SU-DHL-6 (cell line): ENCODE results near the gene TMEM167A.
"Not testable (repeated sequence)": the region's sequence is repeated elsewhere in the genome, so short reads cannot be mapped to it uniquely, and the experiment has no call there.

Experiments used
- H2AFZ ChIP-seq: fragments of 200-600 bp; sonication (generic); 2 replicates; pipeline ENCODE4 v1.6.1; 2014; ENCODE audit warnings: low read depth, mild to moderate bottlenecking, moderate library complexity, mixed read lengths, antibody characterized with exemption, low read length; ENCODE audit not compliant: severe bottlenecking
- H3F3A ChIP-seq: fragments of 200-600 bp; shearing (Covaris generic); 2 replicates; pipeline ENCODE4 v1.6.0; 2016; ENCODE audit warnings: antibody characterized with exemption, mild to moderate bottlenecking; ENCODE audit not compliant: insufficient read depth
- H3K27ac ChIP-seq: fragments of 200-600 bp; sonication (generic); 2 replicates; pipeline ENCODE4 v1.5.1; 2016; ENCODE audit warnings: low read depth, mild to moderate bottlenecking, low read length, moderate library complexity, mixed read lengths
- H3K27me3 ChIP-seq: fragments of 200-600 bp; sonication (generic), shearing (Covaris generic); 2 replicates; pipeline ENCODE4 v1.6.0; 2014; ENCODE audit warnings: mild to moderate bottlenecking, low read length
- H3K36me3 ChIP-seq: fragments of 200-600 bp; sonication (generic); 2 replicates; pipeline ENCODE4 v1.6.1; 2014; ENCODE audit warnings: mild to moderate bottlenecking, low read length, mixed read lengths
- H3K4me2 ChIP-seq: fragments of 300-600, 200-600 bp; shearing (Covaris generic), sonication (generic); 2 replicates; pipeline ENCODE4 v1.6.0; 2014; ENCODE audit warnings: low read length, low read depth, mild to moderate bottlenecking; ENCODE audit not compliant: poor library complexity, severe bottlenecking
- H3K4me3 ChIP-seq: fragments of 200-600 bp; sonication (generic); 2 replicates; pipeline ENCODE4 v1.5.1; 2014; ENCODE audit warnings: antibody characterized with exemption, low read length, mild to moderate bottlenecking, mixed read lengths; ENCODE audit not compliant: insufficient read depth, poor library complexity, severe bottlenecking
- H3K79me2 ChIP-seq: fragments of 200-600 bp; sonication (generic); 2 replicates; pipeline ENCODE4 v1.6.1; 2014; ENCODE audit warnings: mild to moderate bottlenecking, low read length, moderate library complexity; ENCODE audit not compliant: insufficient read depth
- H3K9ac ChIP-seq: fragments of 200-600 bp; sonication (generic); 2 replicates; pipeline ENCODE4 v1.7.0; 2014; ENCODE audit warnings: mild to moderate bottlenecking, low read length
- H3K9me2 ChIP-seq: fragments of 200-600 bp; sonication (generic); replicated peaks from 2 replicates; pipeline ENCODE4 v1.6.1; 2014; ENCODE audit warnings: low read length; ENCODE audit not compliant: insufficient read depth
- H3K9me3 ChIP-seq: fragments of 200-600 bp; sonication (generic); 2 replicates; pipeline ENCODE4 v1.6.1; 2014; ENCODE audit warnings: low read length, mixed read lengths; ENCODE audit not compliant: insufficient read depth
- H4K20me1 ChIP-seq: fragments of 200-600 bp; sonication (generic); 2 replicates; pipeline ENCODE4 v1.6.1; 2014; ENCODE audit warnings: low read depth, mild to moderate bottlenecking, antibody characterized with exemption, low read length, moderate library complexity, mixed read lengths
- CTCF ChIP-seq: fragments of 200-600 bp; sonication (generic); IDR thresholded peaks from one replicate; pipeline ENCODE4 v1.5.1; 2017; ENCODE audit warnings: antibody characterized with exemption, mild to moderate bottlenecking, low read length, moderate library complexity; ENCODE audit not compliant: insufficient read depth, poor library complexity, severe bottlenecking
- EZH2phosphoT487 ChIP-seq: fragments of 200-600 bp; sonication (generic), shearing (Covaris generic); conservative IDR thresholded peaks from 2 replicates; pipeline ENCODE4 v1.6.1; 2018; ENCODE audit warnings: mild to moderate bottlenecking, antibody characterized with exemption, low read length, moderate library complexity, mixed read lengths

The TMEM167A gene

DNA sequence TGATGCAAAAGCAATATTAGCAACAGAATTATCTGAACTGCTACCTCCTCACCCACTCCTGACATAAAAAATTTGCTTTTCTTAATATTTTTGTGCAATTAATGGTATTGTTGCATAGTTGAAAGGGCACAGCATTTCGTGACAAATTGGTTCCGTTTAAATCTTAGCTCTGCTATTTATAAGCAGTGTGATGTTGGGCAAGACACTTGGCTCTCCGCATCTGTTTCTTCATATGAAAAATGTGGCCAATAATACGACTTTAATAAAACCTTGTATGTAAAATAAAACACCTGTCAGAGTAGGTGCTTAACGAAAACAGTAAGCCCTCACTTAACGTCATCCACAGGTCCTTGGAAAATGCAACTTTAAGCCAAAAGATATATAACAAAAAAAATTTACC lies 4.2 kb downstream of the TMEM167A start:
- Histone ChIP-seq H3K79me2 (peaks cover 96% of the 10 kb centered on the region), H4K20me1 (peaks cover 31% of the 10 kb centered on the region), H3K4me2 (no peak overlapping the region), H3K4me3 (no peak overlapping the region), H3F3A (no peaks in the 10 kb centered on the region), H2AFZ (no peak overlapping the region), H3K9ac (no peak overlapping the region), H3K36me3 (no peaks in the 10 kb centered on the region; the same call in 1 of the 2 replicates), H3K9me3 (no peaks in the 10 kb centered on the region), H3K27me3 (no peaks in the 10 kb centered on the region), H3K9me2 (no peaks in the 10 kb centered on the region), H3K27ac (no peak overlapping the region)
- no peak for TF ChIP-seq CTCF
- TF ChIP-seq EZH2phosphoT487, result no peak

GRCh38 chr5:83071286-83072051 lies 5.7 kb downstream of the TMEM167A start:
- Histone ChIP-seq H3K79me2 (peaks cover 100% of the 10 kb centered on the region), H3K4me3 (no peak overlapping the region), H3K36me3 (no peaks in the 10 kb centered on the region; the same call in 1 of the 2 replicates), H3F3A (no peaks in the 10 kb centered on the region), H3K9me3 (no peaks in the 10 kb centered on the region), H3K27ac (no peak overlapping the region), H3K4me2 (peak overlapping the region; percentile 6), H3K9me2 (no peaks in the 10 kb centered on the region), H4K20me1 (peaks cover 31% of the 10 kb centered on the region), H3K27me3 (no peaks in the 10 kb centered on the region), H2AFZ (no peak overlapping the region), H3K9ac (no peak overlapping the region)
- TF ChIP-seq CTCF (no peak), EZH2phosphoT487 (no peak)

- TF ChIP-seq EZH2phosphoT487, result no peak
- TF ChIP-seq CTCF, result no peak
- H3K27ac ChIP-seq, result no peak overlapping the region
- H3K4me3 ChIP-seq, result no peak overlapping the region
- H3K9me2 ChIP-seq, result no peaks in the 10 kb centered on the region
- peaks cover 97% of the 10 kb centered on the region for H3K79me2 ChIP-seq
- peaks cover 28% of the 10 kb centered on the region for H4K20me1 ChIP-seq
- H3K9ac ChIP-seq, result no peak overlapping the region
- H2AFZ ChIP-seq, result no peak overlapping the region
- H3K27me3 ChIP-seq, result no peaks in the 10 kb centered on the region
- H3K4me2 ChIP-seq, result no peak overlapping the region
- no peaks in the 10 kb centered on the region; the same call in 1 of the 2 replicates for H3F3A ChIP-seq
- peaks cover 4% of the 10 kb centered on the region for H3K36me3 ChIP-seq
- no peaks in the 10 kb centered on the region for H3K9me3 ChIP-seq
Measured at GRCh38 chr5:83069096-83069799, 7.9 kb downstream of the TMEM167A start.

DNA sequence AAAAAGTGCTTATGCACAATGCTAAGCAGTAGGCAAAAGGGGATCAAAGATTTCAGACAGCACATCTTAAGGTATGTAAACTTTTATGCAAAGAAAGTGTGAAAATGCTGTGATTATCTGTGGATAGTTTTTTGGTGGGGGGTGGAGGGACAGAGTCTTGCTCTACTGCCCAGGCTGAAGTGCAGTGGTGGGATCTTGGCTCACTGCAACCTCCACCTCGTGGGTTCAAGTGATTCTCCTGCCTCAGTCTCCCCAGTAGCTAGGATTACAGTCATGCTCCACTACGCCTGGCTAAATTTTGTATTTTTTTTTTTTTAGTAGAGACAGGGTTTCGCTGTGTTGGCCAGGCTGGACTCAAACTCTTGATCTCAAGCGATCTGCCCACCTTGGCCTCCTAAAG lies 9.8 kb downstream of the TMEM167A start:
- not testable (repeated sequence) for H2AFZ ChIP-seq, H3K27me3 ChIP-seq, H3K27ac ChIP-seq, H3K4me2 ChIP-seq, H3K4me3 ChIP-seq, H3F3A ChIP-seq, H3K9me2 ChIP-seq, H3K9me3 ChIP-seq, H3K9ac ChIP-seq
- Histone ChIP-seq H4K20me1 (peaks cover 28% of the 10 kb centered on the region), H3K36me3 (peaks cover 18% of the 10 kb centered on the region), H3K79me2 (peaks cover 97% of the 10 kb centered on the region)
